ENCODE data around the gene OBI1. TPM values are rescaled to one million over a fixed set of nuclear protein-coding genes. Genes with fewer than 3 reads are reported as not detected.

OBI1 gene
- total and polyA plus RNA-seq, 3 experiments from 2014 or later, result 12.6 to 20.9 (median 20.6) TPM

- peaks cover 35% of the 10 kb centered on the region for H3K4me1 ChIP-seq (ENCODE audit: insufficient read depth, low read length)
Measured at GRCh38 chr13:78606471-78607408, 52.2 kb downstream of the OBI1 start.

GRCh38 chr13:78604782-78605611 is 54.0 kb downstream of the OBI1 start:
- no peaks in the 10 kb centered on the region for H3K36me3 ChIP-seq (ENCODE audit: insufficient read depth, low read length)
- H3K4me1 Mint-ChIP-seq, result peaks cover 46 to 73% (median 64%) of the 10 kb centered on the region in 3 donors

More at GRCh38 chr13:78606471-78607408, 52.2 kb downstream of the OBI1 start:
- no peaks in the 10 kb centered on the region for H3K9me3 ChIP-seq (ENCODE audit: low read length)
- peaks cover 74% of the 10 kb centered on the region for H3K27me3 ChIP-seq (ENCODE audit: insufficient read depth, low read length, poor library complexity, severe bottlenecking)
- H3K4me3 Mint-ChIP-seq, result peak overlapping the region; percentile 6 to 85 (median 28)
- H3K4me1 Mint-ChIP-seq, result peaks cover 40 to 62% (median 56%) of the 10 kb centered on the region in 3 donors
- H3K9me3 Mint-ChIP-seq, result peaks cover 0 to 3% (median 0%) of the 10 kb centered on the region in 5 donors
- H3K27ac Mint-ChIP-seq, result peak overlapping the region in 2 of 8 donors; percentile 19 to 40
- H3K27ac ChIP-seq (ENCODE audit: low read depth, low read length), result no peak overlapping the region
- no peak for DNase-seq
- ChIA-PET POLR2A (no interaction called here), CTCF (interaction anchor here (1.4 kb wide), 1 partner anchor 10 kb away, joined by 4 read pairs; no protein-coding TSS in a partner anchor)
- H3K4me3 ChIP-seq (ENCODE audit: low read length), result no peak overlapping the region
- peaks cover 75 to 79% of the 10 kb centered on the region in 2 donors for H3K27me3 Mint-ChIP-seq
- no peaks in the 10 kb centered on the region for H3K36me3 ChIP-seq (ENCODE audit: insufficient read depth, low read length)
- no peaks in the 10 kb centered on the region for H3K36me3 Mint-ChIP-seq

GRCh38 chr13:78603240-78603957 is 55.6 kb downstream of the OBI1 start, which contains the start of gene POU4F1:
TSS of gene POU4F1 (minus strand) at chr13:78603552. CDS start at chr13:78603326, 226 bp downstream.
- peak within 1 kb of the TSS; percentile 41 for H3K4me3 ChIP-seq (ENCODE audit: low read length)
- H3K27ac Mint-ChIP-seq, result peak within 1 kb of the TSS in 6 of 8 donors; percentile 17 to 77 (median 57)
- ChIA-PET POLR2A (no interaction called here), CTCF (interaction anchor here (0.6 kb wide), 1 partner anchor 8 kb away, joined by 3 read pairs; no protein-coding TSS in a partner anchor)
- H3K27me3 ChIP-seq (ENCODE audit: insufficient read depth, low read length, poor library complexity, severe bottlenecking), result peaks cover 91% of the 10 kb centered on the region
- H3K27me3 Mint-ChIP-seq, result peaks cover 85 to 90% of the 10 kb centered on the region in 2 donors
- peak within 1 kb of the TSS; percentile 74 to 90 (median 87) for H3K4me3 Mint-ChIP-seq
- H3K9me3 ChIP-seq (ENCODE audit: low read length), result no peaks in the 10 kb centered on the region
- no peaks in the 10 kb centered on the region for H3K36me3 Mint-ChIP-seq
- no peak within 1 kb of the TSS for H3K27ac ChIP-seq (ENCODE audit: low read depth, low read length)
- H3K36me3 ChIP-seq (ENCODE audit: insufficient read depth, low read length), result no peaks in the 10 kb centered on the region
- H3K4me1 Mint-ChIP-seq, result peaks cover 37 to 59% (median 53%) of the 10 kb centered on the region in 3 donors
- peaks cover 4 to 17% (median 12%) of the 10 kb centered on the region in 5 donors for H3K9me3 Mint-ChIP-seq
- H3K4me1 ChIP-seq (ENCODE audit: insufficient read depth, low read length), result peaks cover 29% of the 10 kb centered on the region
- DNase-seq, result peak in 4 of 5 donors; percentile 33 to 67 (median 45)

More at GRCh38 chr13:78604782-78605611, 54.0 kb downstream of the OBI1 start:
- H3K36me3 Mint-ChIP-seq, result no peaks in the 10 kb centered on the region
- H3K4me3 ChIP-seq (ENCODE audit: low read length), result no peak overlapping the region
- CTCF ChIA-PET, result no interaction called here
- H3K4me3 Mint-ChIP-seq, result peak overlapping the region in 2 of 7 donors; percentile 44 to 79
- POLR2A ChIA-PET, result no interaction called here
- H3K9me3 ChIP-seq (ENCODE audit: low read length), result no peaks in the 10 kb centered on the region
- H3K27me3 Mint-ChIP-seq, result peaks cover 84 to 88% of the 10 kb centered on the region in 2 donors
- H3K27me3 ChIP-seq (ENCODE audit: insufficient read depth, low read length, poor library complexity, severe bottlenecking), result peaks cover 88% of the 10 kb centered on the region
- no peak for DNase-seq
- H3K4me1 ChIP-seq (ENCODE audit: insufficient read depth, low read length), result peaks cover 35% of the 10 kb centered on the region
- H3K9me3 Mint-ChIP-seq, result peaks cover 0 to 9% (median 3%) of the 10 kb centered on the region in 5 donors
- peak overlapping the region in 3 of 8 donors; percentile 38 to 69 (median 63) for H3K27ac Mint-ChIP-seq
- no peak overlapping the region for H3K27ac ChIP-seq (ENCODE audit: low read depth, low read length)

- H3K4me1 ChIP-seq (ENCODE audit: insufficient read depth, low read length), result peaks cover 22% of the 10 kb centered on the region
- ChIA-PET CTCF (no interaction called here), POLR2A (no interaction called here)
- peak overlapping the region; percentile 41 for H3K4me3 ChIP-seq (ENCODE audit: low read length)
- Mint-ChIP-seq H3K27me3 (peaks cover 84 to 88% of the 10 kb centered on the region in 2 donors), H3K4me1 (peaks cover 31 to 52% (median 48%) of the 10 kb centered on the region in 3 donors), H3K27ac (peak overlapping the region in 6 of 8 donors; percentile 17 to 77 (median 54)), H3K36me3 (no peaks in the 10 kb centered on the region), H3K4me3 (peak overlapping the region; percentile 74 to 90 (median 87)), H3K9me3 (peaks cover 5 to 18% (median 13%) of the 10 kb centered on the region in 5 donors)
- no peaks in the 10 kb centered on the region for H3K36me3 ChIP-seq (ENCODE audit: insufficient read depth, low read length)
- DNase-seq, result no peak
- no peaks in the 10 kb centered on the region for H3K9me3 ChIP-seq (ENCODE audit: low read length)
- H3K27me3 ChIP-seq (ENCODE audit: insufficient read depth, low read length, poor library complexity, severe bottlenecking), result peaks cover 91% of the 10 kb centered on the region
- H3K27ac ChIP-seq (ENCODE audit: low read depth, low read length), result no peak overlapping the region
Measured at GRCh38 chr13:78602561-78603239, 56.3 kb downstream of the OBI1 start.

- ChIA-PET CTCF (no interaction called here), POLR2A (no interaction called here)
- Histone ChIP-seq H3K27me3 (ENCODE audit: insufficient read depth, low read length, poor library complexity, severe bottlenecking) (peaks cover 91% of the 10 kb centered on the region), H3K9me3 (ENCODE audit: low read length) (no peaks in the 10 kb centered on the region), H3K27ac (ENCODE audit: low read depth, low read length) (no peak overlapping the region), H3K4me3 (ENCODE audit: low read length) (peak overlapping the region; percentile 41), H3K4me1 (ENCODE audit: insufficient read depth, low read length) (peaks cover 16% of the 10 kb centered on the region), H3K36me3 (ENCODE audit: insufficient read depth, low read length) (no peaks in the 10 kb centered on the region)
- peaks cover 8 to 25% (median 20%) of the 10 kb centered on the region in 5 donors for H3K9me3 Mint-ChIP-seq
- H3K4me1 Mint-ChIP-seq, result peaks cover 27 to 45% (median 42%) of the 10 kb centered on the region in 3 donors
- H3K27ac Mint-ChIP-seq, result peak overlapping the region in 4 of 8 donors; percentile 17 to 77 (median 48)
- peaks cover 84 to 88% of the 10 kb centered on the region in 2 donors for H3K27me3 Mint-ChIP-seq
- H3K36me3 Mint-ChIP-seq, result no peaks in the 10 kb centered on the region
- no peak for DNase-seq
- H3K4me3 Mint-ChIP-seq, result peak overlapping the region; percentile 74 to 90 (median 87)
Measured at GRCh38 chr13:78601874-78602560, 56.9 kb downstream of the OBI1 start.

- POLR2A ChIA-PET, result no interaction called here
- peaks cover 84% of the 10 kb centered on the region in 2 donors for H3K27me3 Mint-ChIP-seq
- Histone ChIP-seq H3K27ac (ENCODE audit: low read depth, low read length) (no peak overlapping the region), H3K4me3 (ENCODE audit: low read length) (no peak overlapping the region), H3K36me3 (ENCODE audit: insufficient read depth, low read length) (no peaks in the 10 kb centered on the region), H3K9me3 (ENCODE audit: low read length) (no peaks in the 10 kb centered on the region), H3K27me3 (ENCODE audit: insufficient read depth, low read length, poor library complexity, severe bottlenecking) (peaks cover 88% of the 10 kb centered on the region), H3K4me1 (ENCODE audit: insufficient read depth, low read length) (peaks cover 16% of the 10 kb centered on the region)
- peak overlapping the region in 2 of 8 donors; percentile 7 to 45 for H3K27ac Mint-ChIP-seq
- peaks cover 8 to 29% (median 22%) of the 10 kb centered on the region in 5 donors for H3K9me3 Mint-ChIP-seq
- H3K36me3 Mint-ChIP-seq, result no peaks in the 10 kb centered on the region
- peak overlapping the region; percentile 43 to 76 (median 64) for H3K4me3 Mint-ChIP-seq
- CTCF ChIA-PET, result no interaction called here
- peaks cover 24 to 38% (median 35%) of the 10 kb centered on the region in 3 donors for H3K4me1 Mint-ChIP-seq
- peak in 1 of 5 donors; percentile 48 for DNase-seq
Measured at GRCh38 chr13:78601124-78601873, 57.7 kb downstream of the OBI1 start.
